Measurements from ENCODE around the gene KMO. TPM values are rescaled to one million over a fixed set of nuclear protein-coding genes. Genes with fewer than 3 reads are reported as not detected.

Gene KMO
- total RNA-seq, 4 donors from 2014 or later = 0.28 to 22.9 (median 4.5) TPM

Other genes starting within 250 kb of the KMO start
- under 1 TPM in 1 of 4 donors, not detected in 3; 0.62 TPM for gene RGS7, start 175.2 kb upstream of the KMO start, total RNA-seq
- 10 to 100 TPM; 11.8 to 48.5 (median 43.5) TPM for gene FH, start 12.6 kb upstream of the KMO start, total RNA-seq
- gene CHML, start 108.0 kb downstream of the KMO start, total RNA-seq = 10 to 100 TPM in 2 of 4 donors, 1 to 10 TPM in 2; 4.9 to 34.6 (median 9.1) TPM
- 10 to 100 TPM in 1 of 4 donors, 1 to 10 TPM in 2, under 1 TPM in 1; 0.26 to 34.9 (median 4.8) TPM for gene OPN3, start 108.0 kb downstream of the KMO start, total RNA-seq
- under 1 TPM in 1 of 4 donors, not detected in 3; 0.21 TPM for gene WDR64, start 119.9 kb downstream of the KMO start, total RNA-seq

Measured in uterus (tissue), 4 donors.